H54 (cell line): ENCODE data around the gene PLPPR3.
A peak's percentile ranks its signal among the peaks of the same experiment; 100 is the strongest.

Source experiments
- DNase-seq: peaks from one replicate; pipeline ENCODE4 v3.0.0; 2011; ENCODE audit warnings: low spot score, mixed read lengths; ENCODE audit not compliant: insufficient read length
- FAIRE-seq: peaks from 3 replicates; lab custom pipeline; 2011; peaks lifted over from hg19 to GRCh38; lab: Jason Lieb, UNC
- POLR2A ChIP-seq: IDR thresholded peaks from 2 replicates; pipeline ENCODE4 v1.6.1; 2011; ENCODE audit warnings: low read depth, mild to moderate bottlenecking, low read length

The PLPPR3 gene

GRCh38 chr19:821825-822503 is at the start of gene PLPPR3:
TSS of gene PLPPR3 (minus strand) at chr19:821955. CDS start at chr19:821559, 396 bp downstream.
- no peak for TF ChIP-seq POLR2A
- DNase-seq: peak; percentile 9

DNA sequence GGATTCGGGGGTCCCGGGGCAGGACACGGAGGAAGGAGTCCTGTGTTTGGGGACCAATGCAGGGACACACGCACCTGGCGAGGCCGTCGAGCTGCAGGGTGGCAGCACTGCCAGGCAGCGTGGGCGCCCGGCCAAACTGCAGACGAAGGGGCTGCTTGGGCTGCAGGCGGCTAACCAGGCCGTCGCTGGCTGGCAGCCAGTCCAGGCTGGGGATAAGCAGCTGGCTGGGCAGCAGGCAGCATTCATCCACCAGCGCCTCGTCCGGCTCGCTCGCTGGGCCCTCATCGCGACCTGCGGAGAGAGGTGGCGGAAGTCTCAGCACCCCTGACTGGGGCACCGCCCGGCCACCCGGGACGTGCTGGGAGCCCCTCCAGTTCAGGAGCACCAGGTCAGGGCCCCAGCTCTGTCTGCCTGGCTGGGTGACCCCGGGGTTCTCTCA is 49.2 kb upstream of the PLPPR3 start:
- DNase-seq (no peak), FAIRE-seq (no peak)
- TF ChIP-seq POLR2A: no peak

More at GRCh38 chr19:821825-822503, at the start of gene PLPPR3:
- FAIRE-seq: no peak

GRCh38 chr19:870314-870713 is 48.6 kb upstream of the PLPPR3 start:
- FAIRE-seq (no peak), DNase-seq (no peak)
- TF ChIP-seq POLR2A: no peak

GRCh38 chr19:869245-870177 is 47.8 kb upstream of the PLPPR3 start:
- peak; percentile 23 for FAIRE-seq
- peak; percentile 89 for DNase-seq
- TF ChIP-seq POLR2A: no peak

- DNase-seq (no peak), FAIRE-seq (no peak)
- TF ChIP-seq POLR2A: no peak
Measured at GRCh38 chr19:868458-869244, 46.9 kb upstream of the PLPPR3 start.

DNA sequence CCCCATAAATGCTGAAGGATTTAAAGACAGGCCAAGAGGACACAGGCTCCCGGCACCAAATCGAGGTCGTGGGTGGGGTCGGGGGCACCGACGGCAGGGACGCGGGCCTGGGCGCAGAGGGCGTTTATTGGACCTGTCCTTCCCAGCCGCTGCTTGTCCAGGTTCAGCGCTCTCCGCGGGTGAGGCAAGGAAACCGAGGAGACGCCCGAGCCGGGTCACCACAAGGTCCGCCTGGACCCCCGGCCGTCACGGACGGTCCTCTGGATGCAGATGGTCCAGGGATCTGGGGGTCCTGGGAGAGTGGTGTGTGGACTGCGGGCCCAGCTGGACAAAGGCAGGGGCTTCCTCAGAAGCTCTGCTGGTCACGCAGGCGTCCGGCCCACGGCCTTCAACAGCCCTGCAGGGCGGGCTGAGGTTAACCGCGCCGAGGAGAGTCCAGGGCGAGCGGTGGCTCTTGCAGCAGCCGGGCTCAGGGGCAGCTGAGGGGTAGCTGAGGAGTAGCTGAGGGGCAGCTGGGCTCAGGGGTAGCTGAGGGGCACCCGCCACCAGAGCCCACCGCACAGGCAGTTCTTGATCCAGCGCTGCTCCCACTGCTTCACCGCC is 46.2 kb upstream of the PLPPR3 start:
- TF ChIP-seq POLR2A: no peak
- no peak for DNase-seq
- FAIRE-seq: no peak

DNA sequence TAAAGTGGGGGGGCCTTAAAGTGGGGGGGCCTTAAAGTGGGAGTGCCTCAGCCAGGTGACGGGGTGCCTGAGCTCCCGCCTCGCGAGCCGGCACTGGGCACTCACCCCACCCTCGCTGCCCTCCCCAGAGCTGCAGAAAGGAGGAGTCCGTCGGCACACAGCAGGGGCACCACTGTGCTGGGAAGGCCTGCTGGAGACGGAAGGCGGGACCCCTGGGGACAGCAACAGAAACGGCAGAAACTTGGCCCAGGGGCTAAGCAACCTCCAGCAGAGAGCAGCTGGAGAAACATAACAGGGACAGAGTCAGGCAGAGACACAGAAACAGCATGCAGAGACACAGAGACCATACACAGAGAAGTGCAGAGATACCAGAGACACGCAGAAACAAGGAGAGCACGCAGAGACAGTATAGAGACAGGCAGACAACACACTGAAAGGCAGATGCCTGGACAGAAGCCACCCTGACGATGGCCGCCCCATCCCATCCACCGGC is 45.6 kb upstream of the PLPPR3 start:
- no peak for DNase-seq
- no peak for FAIRE-seq

GRCh38 chr19:866769-867300 is 45.1 kb upstream of the PLPPR3 start:
- TF ChIP-seq POLR2A: no peak
- FAIRE-seq: no peak

More for the DNA sequence above, 45.6 kb upstream of the PLPPR3 start:
- TF ChIP-seq POLR2A: no peak

DNA sequence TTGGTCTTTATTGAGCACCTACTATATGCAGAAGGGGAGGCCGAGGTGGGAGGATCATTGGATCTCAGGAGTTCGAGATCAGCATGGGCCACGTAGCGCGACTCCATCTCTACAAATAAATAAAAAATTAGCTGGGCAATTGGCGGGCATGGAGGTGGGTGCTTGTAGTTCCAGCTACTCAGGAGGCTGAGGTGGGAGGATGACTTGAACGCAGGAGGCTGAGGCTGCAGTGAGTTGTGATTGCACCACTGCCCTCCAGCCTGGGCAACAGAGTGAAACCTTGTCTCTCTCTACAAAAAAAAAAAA is 41.5 kb upstream of the PLPPR3 start:
- no peak for DNase-seq
- TF ChIP-seq POLR2A: no peak
- no peak for FAIRE-seq

More at GRCh38 chr19:866769-867300, 45.1 kb upstream of the PLPPR3 start:
- no peak for DNase-seq

- DNase-seq: no peak
- TF ChIP-seq POLR2A: no peak
- FAIRE-seq: no peak
Measured at GRCh38 chr19:862581-863314, 41.0 kb upstream of the PLPPR3 start.

DNA sequence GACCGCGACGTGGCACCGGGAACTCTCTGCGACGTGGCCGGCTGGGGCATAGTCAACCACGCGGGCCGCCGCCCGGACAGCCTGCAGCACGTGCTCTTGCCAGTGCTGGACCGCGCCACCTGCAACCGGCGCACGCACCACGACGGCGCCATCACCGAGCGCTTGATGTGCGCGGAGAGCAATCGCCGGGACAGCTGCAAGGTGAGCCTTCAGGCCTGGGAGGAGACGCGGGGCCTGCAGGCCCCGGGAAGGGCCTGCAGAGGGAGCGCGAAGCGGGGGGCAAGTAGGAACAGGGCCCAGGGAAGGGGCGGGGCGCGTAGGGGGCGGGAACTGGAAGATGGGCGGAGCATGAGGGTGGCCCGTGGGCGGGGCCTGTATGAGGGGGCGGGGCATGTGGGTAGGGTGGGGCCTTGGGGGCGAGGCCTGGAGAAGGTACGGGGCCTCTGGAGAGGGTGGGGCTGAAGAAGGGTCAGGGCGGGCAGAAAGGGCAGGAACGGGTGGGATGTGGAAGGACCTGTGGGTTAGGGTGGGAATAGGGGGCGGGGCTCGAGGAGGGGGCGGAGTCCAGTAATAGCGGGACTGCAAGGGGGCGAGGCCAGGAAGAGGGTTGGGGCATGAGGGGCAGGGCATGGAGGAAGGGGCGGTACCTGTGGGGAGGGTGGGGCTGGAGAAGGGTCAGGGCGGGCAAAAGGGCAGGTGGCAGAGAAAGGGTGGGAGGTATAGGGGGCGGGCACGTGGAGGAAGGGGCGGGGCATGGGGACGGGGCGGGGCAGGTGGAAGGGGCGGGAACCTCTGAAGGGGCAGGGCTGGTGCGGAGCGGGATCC is 40.2 kb upstream of the PLPPR3 start:
- DNase-seq (no peak), FAIRE-seq (no peak)
- no peak for TF ChIP-seq POLR2A
